AG09319 (cell line): ENCODE results near the gene HECTD4.
"Not testable (repeated sequence)": the region's sequence is repeated elsewhere in the genome, so short reads cannot be mapped to it uniquely, and the experiment has no call there.

Experiments used
- DNase-seq: peaks from one replicate; pipeline ENCODE4 v3.0.0-alpha.2; 2010; ENCODE audit warnings: low read depth; ENCODE audit errors: extremely low read depth
- CTCF ChIP-seq: IDR thresholded peaks from 2 replicates; pipeline ENCODE4 v1.5.1; 2011; ENCODE audit warnings: low read depth, mild to moderate bottlenecking, inconsistent platforms, low read length, moderate library complexity

HECTD4 gene

DNA sequence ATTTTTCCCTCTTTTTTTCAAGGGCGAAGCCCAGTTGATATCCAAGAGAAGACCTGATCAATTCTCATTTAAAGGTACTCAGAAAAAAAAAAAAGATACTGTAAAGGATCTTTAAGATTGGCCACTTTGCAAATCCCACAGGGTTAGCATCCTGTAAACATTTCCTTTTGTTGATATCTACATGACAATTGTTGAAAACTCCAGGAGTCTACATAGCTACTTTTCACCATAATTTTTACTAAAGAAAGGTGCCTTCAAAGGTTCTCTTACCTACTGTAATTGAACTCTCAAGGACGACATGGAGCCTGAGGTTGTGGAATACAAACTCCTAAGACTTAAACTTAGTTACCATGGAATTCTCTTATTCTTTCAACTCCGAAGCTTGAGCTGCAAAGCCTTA, 125.5 kb downstream of the HECTD4 start:
- no peak for DNase-seq
- no peak for TF ChIP-seq CTCF

- no peak for TF ChIP-seq CTCF
- no peak for DNase-seq
Observed at GRCh38 chr12:112252184-112252583, 130.0 kb downstream of the HECTD4 start.

DNA sequence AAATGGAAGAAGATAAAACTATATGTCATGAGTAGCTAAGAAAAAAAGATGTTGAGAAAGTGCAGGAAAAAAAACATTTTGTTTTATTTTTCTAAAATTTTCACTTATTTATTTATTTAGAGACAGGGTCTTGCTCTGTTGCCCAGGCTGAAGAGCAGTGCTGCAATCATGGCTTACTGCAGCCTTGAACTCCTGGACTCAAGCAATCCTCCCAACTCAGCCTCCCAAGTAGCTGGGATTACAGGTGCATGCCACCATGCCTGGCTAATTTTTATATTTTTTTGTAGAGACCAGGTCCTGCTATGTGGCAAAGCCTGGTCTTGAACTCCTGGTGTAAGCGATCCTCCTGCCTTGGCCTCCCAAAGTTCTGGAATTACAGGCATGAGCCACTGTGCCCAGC, 137.3 kb downstream of the HECTD4 start:
- DNase-seq, result not testable (repeated sequence)

DNA sequence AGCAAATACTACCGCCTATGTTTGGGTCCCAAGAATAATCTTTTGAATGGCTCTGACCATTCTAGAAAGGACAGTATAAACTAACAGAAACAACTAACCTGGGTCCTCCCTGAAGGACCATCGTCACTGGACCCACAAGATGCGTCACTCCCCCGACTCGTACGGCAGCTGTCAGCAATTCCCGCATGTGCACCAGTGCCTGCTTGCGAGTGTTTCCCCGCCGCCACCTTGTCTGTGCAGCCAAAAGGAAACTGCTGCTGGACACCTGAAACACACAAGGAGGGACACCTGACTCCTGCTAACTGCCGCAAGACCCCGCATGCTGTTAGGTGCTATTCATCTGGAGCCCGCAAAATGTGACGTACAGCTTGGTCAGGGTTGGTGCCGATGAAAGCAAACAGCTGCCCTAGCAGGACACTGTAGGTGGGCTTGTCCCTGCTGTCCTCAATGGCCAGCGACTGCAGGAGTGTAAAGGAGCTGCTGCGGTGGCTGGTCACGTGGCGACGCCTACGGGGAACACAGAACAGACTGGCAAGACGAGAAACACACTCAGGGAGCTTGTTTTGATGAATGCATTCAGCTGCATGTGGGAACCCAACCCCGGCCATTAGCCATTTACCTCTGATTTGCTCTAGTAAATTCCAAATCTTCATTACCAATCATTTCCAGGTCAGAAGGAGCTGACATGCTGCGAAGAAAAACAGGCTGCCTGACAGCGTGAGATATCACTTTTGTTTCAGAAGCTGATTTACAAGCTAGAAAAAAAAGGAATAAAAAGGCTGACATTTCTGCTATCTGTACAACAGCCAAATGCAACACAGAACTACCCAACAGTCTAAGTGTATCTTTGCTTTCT, 138.7 kb downstream of the HECTD4 start:
- no peak for DNase-seq
- no peak for TF ChIP-seq CTCF

DNA sequence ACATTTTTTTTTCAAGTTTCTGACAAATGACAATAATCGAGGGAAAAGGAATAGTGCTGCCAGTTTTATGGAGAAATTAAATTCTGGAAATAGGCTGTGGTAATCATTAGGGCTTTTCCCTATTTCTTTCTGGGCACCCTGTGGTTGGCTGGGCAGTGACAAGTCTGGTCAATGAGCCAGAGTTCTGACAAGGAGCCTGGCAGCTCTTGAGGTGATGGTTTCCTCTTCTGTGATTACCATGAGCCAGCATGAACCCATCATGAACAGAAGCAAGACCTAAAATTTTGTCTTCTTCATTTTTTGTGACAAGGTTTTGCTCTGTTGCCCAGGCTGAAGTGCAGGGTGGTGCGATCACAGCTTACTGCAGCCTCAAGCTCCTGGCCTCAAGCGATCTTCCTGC, 141.1 kb downstream of the HECTD4 start:
- no peak for DNase-seq
- no peak for TF ChIP-seq CTCF

DNA sequence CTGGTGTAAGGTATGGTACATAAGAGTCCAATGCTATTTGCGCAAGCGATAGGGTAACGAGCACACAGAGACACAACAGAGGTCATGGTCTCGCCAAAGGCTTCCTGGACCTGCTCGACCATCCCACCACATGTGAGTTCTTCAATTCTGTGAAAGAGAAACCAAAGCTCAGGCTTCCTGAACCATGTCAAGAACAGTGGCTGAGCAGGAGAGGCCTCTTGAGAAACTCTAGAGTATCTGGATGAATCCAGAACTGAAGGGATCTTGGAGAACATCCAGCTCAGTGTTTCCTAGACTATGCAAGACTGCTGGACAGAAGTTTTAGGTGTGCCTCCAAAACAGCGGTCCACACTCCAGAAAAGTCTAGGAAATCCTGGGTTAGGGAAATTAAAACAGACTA, 142.3 kb downstream of the HECTD4 start:
- TF ChIP-seq CTCF, result no peak
- DNase-seq, result no peak

DNA sequence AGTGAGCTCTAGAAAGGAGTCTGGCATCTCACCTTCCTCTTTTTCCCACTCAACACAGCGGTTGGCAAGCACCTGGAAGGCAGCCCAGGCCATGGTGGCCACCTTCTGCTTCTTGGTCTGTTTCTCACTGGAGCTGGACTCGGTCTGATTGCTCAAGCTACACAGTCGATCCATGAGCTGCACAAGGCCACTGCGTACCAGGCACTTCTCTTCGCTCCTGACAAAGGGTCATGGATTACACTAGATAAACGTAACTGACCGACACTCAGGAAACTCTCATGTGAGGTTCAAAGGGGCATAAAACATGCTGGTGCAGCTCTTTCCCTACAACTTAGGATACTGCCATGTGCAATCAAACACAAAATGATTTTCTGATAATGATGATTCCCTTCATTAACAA, 143.2 kb downstream of the HECTD4 start:
- DNase-seq, result no peak
- TF ChIP-seq CTCF, result no peak

- no peak for TF ChIP-seq CTCF
- no peak for DNase-seq
Observed at GRCh38 chr12:112238441-112238840, 143.8 kb downstream of the HECTD4 start.
